Endodermal cell (in vitro differentiated cells): Measurements from ENCODE around the gene P2RX1. TPM values are rescaled to one million over a fixed set of nuclear protein-coding genes. Genes with fewer than 3 reads are reported as not detected.
A peak's percentile ranks its signal among the peaks of the same experiment; 100 is the strongest.

Source experiments
- DNase-seq: peaks from one replicate; pipeline ENCODE4 v3.0.0-alpha.2; 2017
- H3K27ac ChIP-seq: 2 replicates; pipeline ENCODE4 v1.5.1; 2013; ENCODE audit warnings: mild to moderate bottlenecking, low read depth, low read length, moderate library complexity
- H3K27me3 ChIP-seq: 2 replicates; pipeline ENCODE4 v1.6.1; 2013; ENCODE audit warnings: mild to moderate bottlenecking, low read length, moderate library complexity; ENCODE audit not compliant: insufficient read depth, control insufficient read depth, poor library complexity, severe bottlenecking
- H3K36me3 ChIP-seq: 2 replicates; pipeline ENCODE4 v1.7.0; 2013; ENCODE audit warnings: mild to moderate bottlenecking, low read length, moderate library complexity; ENCODE audit not compliant: control insufficient read depth, insufficient read depth
- H3K4me1 ChIP-seq: one replicate; pipeline ENCODE4 v1.7.0; 2013; ENCODE audit warnings: low read length; ENCODE audit not compliant: control insufficient read depth, insufficient read depth
- H3K4me3 ChIP-seq: 2 replicates; pipeline ENCODE4 v1.5.1; 2013; ENCODE audit warnings: mild to moderate bottlenecking, low read length, moderate library complexity
- H3K9ac ChIP-seq: 2 replicates; pipeline ENCODE4 v1.6.1; 2013; ENCODE audit warnings: mild to moderate bottlenecking, low read length, moderate library complexity; ENCODE audit not compliant: poor library complexity, severe bottlenecking; ENCODE audit errors: extremely low read depth
- H3K9me3 ChIP-seq: 2 replicates; pipeline ENCODE4 v1.6.1; 2013; ENCODE audit warnings: mild to moderate bottlenecking, low read length, moderate library complexity; ENCODE audit not compliant: control insufficient read depth
- H3K27ac Mint-ChIP-seq: 2 replicates; pipeline ENCODE4 v1.8.0; 2020; ENCODE audit warnings: mixed read lengths
- H3K27me3 Mint-ChIP-seq: 2 replicates; pipeline ENCODE4 v1.8.0; 2021; ENCODE audit warnings: mild to moderate bottlenecking, mixed read lengths; ENCODE audit not compliant: insufficient read depth
- H3K36me3 Mint-ChIP-seq: 2 replicates; pipeline ENCODE4 v1.8.0; 2020; ENCODE audit warnings: low read depth, mixed read lengths
- H3K4me1 Mint-ChIP-seq: 2 replicates; pipeline ENCODE4 v1.8.0; 2020; ENCODE audit warnings: mixed read lengths
- H3K4me3 Mint-ChIP-seq: 2 replicates; pipeline ENCODE4 v1.8.0; 2020; ENCODE audit warnings: mild to moderate bottlenecking, moderate library complexity, mixed read lengths
- H3K9me3 Mint-ChIP-seq: 2 replicates; pipeline ENCODE4 v1.8.0; 2020; ENCODE audit warnings: mild to moderate bottlenecking, mixed read lengths
- CTCF ChIP-seq: fragments of 200-600 bp; sonication (generic); conservative IDR thresholded peaks from 2 replicates; pipeline ENCODE4 v1.5.0; 2021; ENCODE audit warnings: antibody characterized with exemption, mild to moderate bottlenecking
- WGBS, 2 experiments: methylation state at CpG; one replicate each; pipeline versions ENCODE4 v1.1.5 to v1.1.7; 2013; ENCODE audit warnings: missing lambda C conversion rate in 2 of 2, mixed read lengths in 1 of 2; ENCODE audit not compliant: insufficient coverage in 1 of 2, insufficient read length in 1 of 2; 5-methylcytosine and 5-hydroxymethylcytosine counted together
- total RNA-seq, 2 donors: library from RNA; stranded (reverse); fragmentation: NEBNext Ultra II Directional in 1 of 2; extraction: Animal tissue kit (Norgen Biotek cat#: 25700) in 1 of 2; gene quantifications; 2 replicates in 1 of 2; 3 replicates in 1 of 2; pipeline ENCODE4 v1.2.1, GENCODE V29; 2021

Gene P2RX1
- total RNA-seq, 2 donors from 2014 or later = not detected

DNA sequence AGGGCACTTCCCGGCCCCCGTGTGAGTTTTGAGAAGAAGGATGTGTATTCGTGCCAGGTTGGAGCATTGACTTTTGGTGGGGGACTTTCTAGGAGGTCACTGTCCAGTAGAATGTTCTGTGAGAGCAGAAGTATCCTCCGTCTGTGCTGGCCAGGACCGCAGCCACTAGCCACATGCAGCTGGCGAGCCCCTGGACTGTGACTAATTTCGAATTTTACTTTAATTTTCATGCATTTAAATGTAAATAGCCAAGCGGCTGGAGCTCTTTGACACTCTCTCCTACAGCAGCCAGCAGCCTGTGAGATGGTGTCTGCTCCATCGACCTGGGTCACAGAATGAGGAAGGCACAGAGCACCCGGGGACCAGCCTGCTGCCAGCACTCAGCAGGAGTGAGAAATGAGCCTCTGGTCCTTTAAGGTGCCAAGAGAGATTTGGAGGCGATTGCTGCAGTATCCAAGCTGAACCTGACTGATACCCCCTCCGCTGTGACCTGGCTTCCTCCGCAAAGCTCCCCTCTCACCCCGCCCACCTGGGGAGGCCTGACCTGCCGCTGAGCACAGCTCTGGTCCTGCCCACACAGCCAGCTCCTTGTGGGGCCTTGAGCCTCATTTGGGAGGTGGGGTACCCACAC lies 40.2 kb upstream of the P2RX1 start:
- H3K4me1 ChIP-seq = no peaks in the 10 kb centered on the region
- H3K27me3 Mint-ChIP-seq = peaks cover 13% of the 10 kb centered on the region
- H3K36me3 ChIP-seq = no peaks in the 10 kb centered on the region
- H3K27ac ChIP-seq = no peak overlapping the region
- H3K9me3 ChIP-seq = no peaks in the 10 kb centered on the region
- no peak overlapping the region for H3K9ac ChIP-seq
- peaks cover 10% of the 10 kb centered on the region for H3K27me3 ChIP-seq
- DNase-seq = peak; percentile 78
- H3K36me3 Mint-ChIP-seq = no peaks in the 10 kb centered on the region
- no peak overlapping the region for H3K4me3 Mint-ChIP-seq
- peaks cover 13% of the 10 kb centered on the region for H3K4me1 Mint-ChIP-seq
- H3K27ac Mint-ChIP-seq = no peak overlapping the region
- no peak for TF ChIP-seq CTCF
- H3K4me3 ChIP-seq = no peak overlapping the region
- no peaks in the 10 kb centered on the region for H3K9me3 Mint-ChIP-seq
- WGBS, 2 experiments = 26 to 47% methylated on average over 7 to 15 of the region's 15 CpGs

GRCh38 chr17:3955673-3955988 lies 39.4 kb upstream of the P2RX1 start:
- Histone ChIP-seq H3K4me1 (no peaks in the 10 kb centered on the region), H3K4me3 (no peak overlapping the region), H3K9ac (no peak overlapping the region), H3K36me3 (no peaks in the 10 kb centered on the region), H3K9me3 (no peaks in the 10 kb centered on the region), H3K27ac (no peak overlapping the region), H3K27me3 (peaks cover 2% of the 10 kb centered on the region)
- no peaks in the 10 kb centered on the region for H3K36me3 Mint-ChIP-seq
- no peak for DNase-seq
- no peak for TF ChIP-seq CTCF
- peaks cover 6% of the 10 kb centered on the region for H3K27me3 Mint-ChIP-seq
- no peak overlapping the region for H3K4me3 Mint-ChIP-seq
- peaks cover 13% of the 10 kb centered on the region for H3K4me1 Mint-ChIP-seq
- no peak overlapping the region for H3K27ac Mint-ChIP-seq
- H3K9me3 Mint-ChIP-seq = no peaks in the 10 kb centered on the region
- WGBS, 2 experiments = 92 to 97% methylated on average over 6 to 10 of the region's 10 CpGs

- Mint-ChIP-seq H3K4me1 (peaks cover 13% of the 10 kb centered on the region), H3K27me3 (peaks cover 4% of the 10 kb centered on the region), H3K4me3 (no peak overlapping the region), H3K27ac (no peak overlapping the region), H3K9me3 (no peaks in the 10 kb centered on the region), H3K36me3 (no peaks in the 10 kb centered on the region)
- H3K36me3 ChIP-seq = no peaks in the 10 kb centered on the region
- WGBS, 2 experiments = 82 to 88% methylated on average over 13 to 18 of the region's 18 CpGs
- no peak overlapping the region for H3K27ac ChIP-seq
- H3K9me3 ChIP-seq = no peaks in the 10 kb centered on the region
- H3K27me3 ChIP-seq = no peaks in the 10 kb centered on the region
- no peak overlapping the region for H3K9ac ChIP-seq
- H3K4me1 ChIP-seq = no peaks in the 10 kb centered on the region
- no peak for DNase-seq
- H3K4me3 ChIP-seq = no peak overlapping the region
- no peak for TF ChIP-seq CTCF
Observed at GRCh38 chr17:3954976-3955672, 38.9 kb upstream of the P2RX1 start.
